ENCODE data around the gene MRPL54.

Gene MRPL54

GRCh38 chr19:3785938-3786824, 23.7 kb downstream of the MRPL54 start, which contains the start of gene MATK:
MATK (minus strand) TSS chr19:3786381; CDS start chr19:3785135, 1,246 bp downstream.
- no peak for DNase-seq

DNA sequence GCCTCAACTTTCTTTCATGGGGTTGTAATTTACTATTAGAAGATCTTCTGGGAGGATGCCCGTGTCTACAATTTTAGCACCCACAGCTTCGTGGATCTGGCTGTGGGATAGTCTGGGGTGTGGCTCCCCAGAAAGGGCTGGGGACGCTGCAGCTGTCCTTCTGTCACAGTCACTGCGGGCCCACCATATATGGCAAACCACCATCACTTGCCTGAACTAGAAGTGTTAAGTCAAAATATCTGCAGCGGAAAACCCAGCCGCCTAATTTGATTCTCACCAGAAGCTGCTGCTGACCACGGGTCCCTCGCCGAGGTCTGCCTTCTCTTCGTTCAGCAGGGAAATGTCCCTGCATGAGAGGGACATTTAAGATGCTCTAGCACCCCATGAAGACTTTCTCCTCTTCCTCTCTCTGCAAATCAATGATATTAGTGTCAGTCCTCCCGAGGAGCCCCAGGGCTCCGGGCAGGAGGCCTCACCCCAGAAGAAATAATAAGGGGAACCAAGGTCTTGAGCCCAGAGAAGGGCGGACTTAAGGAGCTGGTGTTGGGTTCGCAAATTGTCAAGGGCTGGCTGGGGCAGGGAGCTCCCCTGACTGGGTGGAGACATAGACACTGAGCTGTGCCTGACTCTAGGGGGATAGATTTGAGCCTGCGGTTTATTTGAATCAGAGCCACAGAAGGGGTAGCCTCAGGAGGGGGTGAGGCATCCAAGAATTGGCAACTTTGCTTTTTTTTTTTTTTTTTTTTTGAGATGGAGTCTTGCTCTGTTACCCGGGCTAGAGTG, 26.7 kb downstream of the MRPL54 start:
- no peak for DNase-seq

GRCh38 chr19:3790209-3790734, 27.8 kb downstream of the MRPL54 start:
- DNase-seq: no peak

DNA sequence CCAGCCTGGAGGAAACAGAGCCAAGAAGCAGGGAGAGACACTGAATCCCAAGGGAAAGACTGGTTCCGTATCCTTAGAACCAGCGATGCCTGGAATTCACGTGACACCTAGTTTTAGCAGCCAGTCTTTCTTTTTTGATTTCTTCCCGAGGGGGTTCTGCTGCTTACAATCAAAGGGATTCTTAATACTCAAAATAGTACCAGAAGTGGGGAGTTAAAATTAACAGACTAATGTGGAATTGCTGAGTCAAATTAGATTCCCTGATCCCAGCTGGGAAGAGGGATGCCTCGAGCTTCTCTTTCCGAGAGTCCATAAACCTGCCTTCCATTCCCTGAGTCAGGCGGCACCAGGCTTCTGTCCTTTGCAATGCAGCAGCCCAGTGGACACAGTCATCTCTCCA, 28.5 kb downstream of the MRPL54 start:
- no peak for DNase-seq

- DNase-seq: no peak
Measured at GRCh38 chr19:3792114-3792513, 29.6 kb downstream of the MRPL54 start.

- DNase-seq: no peak
Measured at GRCh38 chr19:3793799-3794198, 31.3 kb downstream of the MRPL54 start.

DNA sequence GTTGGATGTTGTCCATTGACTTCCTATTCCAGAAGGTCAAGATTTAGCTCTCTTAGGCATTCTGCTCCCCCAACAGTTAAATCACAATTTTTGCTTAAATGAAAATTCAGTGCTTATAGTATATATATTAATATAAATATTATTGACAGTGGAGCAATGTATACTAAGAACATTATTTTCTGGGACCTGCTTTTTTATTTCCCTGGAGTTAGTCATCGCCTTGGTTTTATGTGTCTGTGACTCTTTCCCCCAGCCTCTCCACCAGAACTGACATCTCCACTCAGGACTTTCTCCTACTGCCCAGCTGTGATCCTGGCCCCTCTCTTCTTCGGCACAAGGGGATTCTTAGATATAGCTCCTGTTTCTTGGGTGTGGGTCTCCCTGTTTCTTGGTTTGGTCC, 33.9 kb downstream of the MRPL54 start:
- DNase-seq: no peak

- no peak for DNase-seq
Measured at GRCh38 chr19:3798137-3798536, 35.7 kb downstream of the MRPL54 start.

DNA sequence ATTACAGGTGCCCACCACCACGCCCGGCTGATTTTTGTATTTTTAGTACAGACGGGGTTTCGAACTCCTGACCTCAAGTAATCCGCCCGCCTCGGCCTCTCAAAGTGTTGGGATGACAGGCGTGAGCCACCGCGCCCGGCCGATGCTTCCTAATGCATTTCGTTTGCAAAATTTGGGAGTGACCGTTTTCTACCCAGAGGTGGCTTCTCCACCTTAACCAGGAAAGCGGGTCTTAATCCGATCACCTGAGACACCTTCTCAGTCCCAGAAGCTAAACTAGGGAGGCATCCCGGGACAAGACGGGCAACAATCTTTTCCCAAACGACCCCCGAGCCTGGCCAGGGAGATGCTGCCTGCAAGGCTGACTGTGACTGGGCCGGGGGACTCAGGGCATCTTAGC, 38.5 kb downstream of the MRPL54 start:
- no peak for DNase-seq

DNA sequence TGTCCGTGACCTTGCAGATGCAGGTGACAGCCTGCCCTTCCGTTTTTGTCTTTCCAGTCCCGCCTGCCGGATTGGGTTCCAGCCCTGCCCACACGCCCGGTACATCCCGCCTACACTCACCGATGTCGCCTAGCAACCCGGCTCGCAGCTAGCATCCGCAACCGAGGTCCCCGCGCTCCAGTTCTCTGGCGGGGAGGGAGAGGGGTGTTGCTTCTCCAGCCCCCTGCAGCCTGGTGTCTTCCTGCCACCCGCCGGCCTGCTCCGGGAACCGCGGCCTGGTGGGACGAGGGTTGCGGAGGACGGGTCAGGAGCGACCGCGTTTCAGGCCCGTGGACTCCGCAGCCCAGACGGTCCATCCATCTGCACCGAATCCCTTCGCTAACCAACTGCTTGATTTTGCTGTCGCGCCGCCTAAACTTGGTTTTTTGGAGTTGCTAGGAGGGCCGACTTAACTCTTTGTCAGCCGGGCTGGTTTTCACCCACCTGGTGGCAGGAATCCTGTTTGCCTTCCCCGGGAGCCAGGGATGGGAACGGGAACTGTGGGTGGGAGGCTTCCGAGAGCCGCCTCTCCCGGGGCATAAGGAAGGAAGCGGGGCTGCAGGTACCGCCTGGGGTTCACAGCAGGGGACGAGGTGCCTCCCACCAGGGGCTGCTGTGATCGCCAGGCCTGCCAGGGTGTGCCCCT, 39.1 kb downstream of the MRPL54 start:
- no peak for DNase-seq

- no peak for DNase-seq
Measured at GRCh38 chr19:3803114-3803888, 40.8 kb downstream of the MRPL54 start.

DNA sequence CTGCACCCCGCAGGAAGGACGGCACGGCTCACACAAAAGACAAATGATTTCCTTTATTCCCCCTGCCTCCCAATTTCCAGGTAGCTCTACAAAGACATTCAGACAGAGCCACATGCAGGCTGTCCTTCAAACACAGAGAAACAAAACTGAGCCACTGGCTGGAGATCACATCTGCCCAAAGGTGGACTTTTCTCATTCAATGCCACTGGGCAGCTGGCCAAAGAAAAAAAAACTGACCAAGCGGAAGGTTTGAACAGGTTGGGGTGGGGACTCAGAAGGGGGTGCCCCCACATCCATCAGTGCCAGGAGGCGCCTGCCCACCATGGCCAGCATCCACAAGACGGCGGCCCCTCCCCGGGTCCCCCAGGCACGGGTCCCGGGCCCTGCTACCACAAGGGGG, 41.5 kb downstream of the MRPL54 start:
- no peak for DNase-seq

DNA sequence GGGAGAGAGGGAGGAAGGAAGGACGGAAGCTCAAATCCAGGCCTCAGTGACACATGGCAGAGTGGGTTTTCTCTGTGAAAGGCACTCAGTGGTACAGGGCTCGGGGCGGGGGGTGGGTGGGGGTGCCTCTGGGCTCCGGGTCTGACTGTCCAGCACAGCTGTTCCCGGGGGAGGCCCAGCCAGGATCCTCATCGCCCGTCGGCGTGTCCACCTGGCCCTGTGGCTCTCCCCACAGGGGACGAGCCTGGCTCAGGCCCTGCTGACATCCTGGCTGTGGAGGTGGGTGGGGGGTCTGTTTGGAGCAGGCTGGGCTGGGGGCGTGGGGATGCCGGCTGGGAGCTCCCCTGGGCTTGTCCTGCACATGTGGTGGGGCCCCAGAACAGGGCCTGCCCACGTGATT, 41.9 kb downstream of the MRPL54 start:
- DNase-seq: no peak

DNA sequence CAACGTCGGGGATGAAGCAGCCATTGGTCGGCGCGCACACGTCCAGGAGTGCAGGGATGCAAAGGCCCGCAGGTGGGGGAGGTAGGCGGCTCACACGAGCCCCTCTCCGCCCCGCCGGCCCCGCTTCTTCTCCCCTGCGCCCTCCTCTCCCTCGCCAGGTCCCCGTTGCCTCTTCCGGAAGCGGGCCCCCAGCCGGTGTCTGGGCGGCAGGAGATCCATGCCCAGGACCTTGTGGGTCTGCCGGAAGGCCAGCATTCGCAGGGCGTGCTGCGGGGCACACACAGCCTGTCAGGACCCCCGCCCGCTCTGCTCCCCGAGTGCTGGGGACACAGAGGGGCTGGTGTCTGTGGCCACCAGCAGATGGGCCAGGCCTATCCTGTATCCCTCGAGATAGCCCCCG, 43.4 kb downstream of the MRPL54 start:
- DNase-seq: no peak

DNA sequence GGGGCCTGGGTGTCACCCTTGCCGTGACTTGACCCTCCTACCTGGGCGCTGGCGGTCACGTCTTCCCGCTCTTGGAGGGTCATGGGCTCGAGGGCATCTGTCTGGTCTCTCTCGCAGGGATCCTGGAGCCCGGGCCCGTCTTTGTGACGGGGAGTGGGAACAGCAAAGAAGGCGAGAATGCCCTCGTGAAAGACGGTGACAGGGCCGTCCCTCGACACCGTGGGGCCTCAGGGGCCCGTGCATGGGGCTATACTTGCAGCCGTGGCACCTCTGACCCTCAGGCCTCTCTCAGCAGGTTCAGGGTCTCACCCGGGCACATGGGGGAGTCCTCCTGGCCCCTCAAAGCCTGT, 44.6 kb downstream of the MRPL54 start:
- no peak for DNase-seq

GRCh38 chr19:3807574-3808354, 45.3 kb downstream of the MRPL54 start:
- DNase-seq: no peak

DNA sequence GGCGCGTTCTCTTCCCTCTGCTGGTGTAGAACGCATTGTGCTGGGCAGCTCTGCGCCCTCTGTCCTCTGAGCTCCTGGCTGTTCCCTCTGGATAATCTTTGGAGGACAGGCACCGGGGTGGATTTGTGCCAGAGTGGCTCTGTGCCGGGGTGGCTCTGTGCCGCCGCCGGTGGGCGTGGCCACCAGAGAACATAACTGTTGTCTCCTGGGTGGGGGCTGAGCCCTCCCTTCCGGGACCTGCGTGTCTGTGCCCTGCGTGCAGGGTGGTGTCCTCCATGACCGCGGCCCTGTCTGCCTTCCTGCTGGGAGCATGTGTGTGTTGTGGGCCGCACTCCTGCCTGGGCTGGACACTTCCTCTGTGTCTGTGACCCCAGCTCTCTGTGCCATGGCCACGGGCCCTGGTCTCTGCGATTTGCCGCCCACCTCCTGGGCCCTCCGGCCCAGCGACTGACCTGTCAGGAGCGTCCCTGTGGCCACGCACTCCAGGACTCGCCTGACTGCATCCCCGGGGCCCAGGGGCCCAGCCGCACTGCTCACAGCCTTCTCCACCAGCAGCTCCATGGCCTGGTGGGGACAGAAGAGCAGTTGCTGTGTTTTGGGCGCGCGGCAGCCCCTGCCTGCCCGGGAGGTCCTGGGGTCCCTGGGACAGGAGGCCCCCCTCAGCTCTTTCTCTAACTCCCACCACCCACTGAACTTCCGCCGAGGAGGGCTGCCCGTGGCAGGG, 46.1 kb downstream of the MRPL54 start:
- DNase-seq: no peak

GRCh38 chr19:3809881-3810707, 47.6 kb downstream of the MRPL54 start:
- no peak for DNase-seq

DNA sequence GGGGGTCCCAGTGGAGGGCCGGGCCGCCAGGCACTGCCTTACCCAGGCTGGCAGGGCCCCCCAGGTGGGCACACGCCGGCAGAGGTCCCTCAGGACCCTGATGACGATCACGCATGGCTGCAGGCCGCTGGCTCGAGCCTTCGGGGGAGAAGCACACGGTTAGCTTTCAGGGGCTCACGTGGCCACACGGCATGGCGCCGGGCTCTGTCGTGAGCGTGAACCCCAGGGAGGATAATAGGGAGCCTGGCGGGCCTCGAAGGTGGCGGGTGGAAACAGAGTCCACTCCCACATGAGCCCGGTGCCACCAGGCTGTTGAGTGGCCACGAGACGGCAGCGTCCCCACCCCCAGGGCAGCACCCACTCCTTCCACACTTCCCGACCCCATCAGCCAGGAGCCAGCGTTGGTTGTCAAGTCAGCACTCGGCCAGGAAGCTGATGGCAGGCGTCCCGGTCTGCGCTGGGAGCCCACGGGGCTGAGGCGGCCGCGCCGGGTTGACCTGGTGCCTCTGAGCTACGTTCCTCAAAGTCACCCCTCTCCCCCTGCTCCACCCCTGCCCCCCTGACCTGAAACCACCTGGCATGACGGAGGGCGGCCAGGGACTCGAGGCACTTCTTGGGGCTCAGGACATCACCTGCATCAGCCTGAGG, 48.4 kb downstream of the MRPL54 start:
- no peak for DNase-seq
